Liver (tissue), 10 donors: ENCODE data around the gene EHBP1. TPM values are rescaled to one million over a fixed set of nuclear protein-coding genes. Genes with fewer than 3 reads are reported as not detected.

Experiments
- DNase-seq: peaks from one replicate; pipeline ENCODE4 v3.0.0-alpha.2; 2017; ENCODE audit warnings: low spot score
- H3K27ac ChIP-seq, 2 donors: one replicate each; pipeline ENCODE4 v1.7.0; 2013; ENCODE audit warnings: inconsistent platforms in 2 of 2, low read length in 2 of 2, control low read depth in 1 of 2, low read depth in 1 of 2, mild to moderate bottlenecking in 1 of 2
- H3K27me3 ChIP-seq, 4 donors: one replicate each; pipeline versions ENCODE4 v1.6.1 to v1.7.0; 2013; ENCODE audit warnings: low read length in 3 of 4, inconsistent platforms in 1 of 4, mild to moderate bottlenecking in 1 of 4, moderate library complexity in 1 of 4; ENCODE audit not compliant: control insufficient read depth in 4 of 4, insufficient read depth in 4 of 4
- H3K36me3 ChIP-seq, 4 donors: one replicate each; pipeline versions ENCODE4 v1.6.1 to v1.7.0; 2013; ENCODE audit warnings: low read length in 3 of 4, mild to moderate bottlenecking in 3 of 4, low read depth in 1 of 4, moderate library complexity in 1 of 4; ENCODE audit not compliant: control insufficient read depth in 4 of 4, insufficient read depth in 3 of 4
- H3K4me1 ChIP-seq, 4 donors: one replicate each; pipeline versions ENCODE4 v1.6.1 to v1.7.0; 2013; ENCODE audit warnings: low read length in 3 of 4, mild to moderate bottlenecking in 3 of 4, moderate library complexity in 1 of 4; ENCODE audit not compliant: control insufficient read depth in 4 of 4, insufficient read depth in 4 of 4
- H3K4me3 ChIP-seq, 3 donors: one replicate each; pipeline versions ENCODE4 v1.6.1 to v1.7.0; 2013; ENCODE audit warnings: low read length in 3 of 3, control low read depth in 1 of 3, low read depth in 1 of 3, mild to moderate bottlenecking in 1 of 3
- H3K9ac ChIP-seq, 2 donors: one replicate each; pipeline ENCODE4 v1.7.0; 2013; ENCODE audit warnings: low read length in 2 of 2, mild to moderate bottlenecking in 2 of 2, moderate library complexity in 2 of 2, control low read depth in 1 of 2, low read depth in 1 of 2
- H3K9me3 ChIP-seq, 4 donors: one replicate each; pipeline versions ENCODE4 v1.6.1 to v1.7.0; 2013; ENCODE audit warnings: low read length in 3 of 4; ENCODE audit not compliant: control insufficient read depth in 4 of 4
- FOXA2 ChIP-seq: IDR thresholded peaks from 2 replicates; pipeline ENCODE4 v1.6.1; 2016; ENCODE audit warnings: antibody characterized with exemption
- GABPA ChIP-seq, 2 donors: IDR thresholded peaks in 1 of 2; conservative IDR thresholded peaks in 1 of 2; 2 replicates each; pipeline ENCODE4 v1.6.1; 2016; ENCODE audit warnings: antibody characterized with exemption in 2 of 2, mild to moderate bottlenecking in 1 of 2, moderate library complexity in 1 of 2
- HNF4A ChIP-seq, 2 donors: conservative IDR thresholded peaks; 2 replicates each; pipeline ENCODE4 v1.6.1; 2016; ENCODE audit warnings: antibody characterized with exemption in 2 of 2, mild to moderate bottlenecking in 2 of 2
- RAD21 ChIP-seq, 2 donors: IDR thresholded peaks; 2 replicates each; pipeline ENCODE4 v1.6.1; 2016; ENCODE audit warnings: antibody characterized with exemption in 2 of 2, mild to moderate bottlenecking in 2 of 2
- SP1 ChIP-seq: IDR thresholded peaks from 2 replicates; pipeline ENCODE4 v1.6.1; 2018; ENCODE audit warnings: antibody characterized with exemption, mild to moderate bottlenecking
- TAF1 ChIP-seq: conservative IDR thresholded peaks from 2 replicates; pipeline ENCODE4 v1.6.1; 2016; ENCODE audit warnings: antibody characterized with exemption, mild to moderate bottlenecking
- WGBS: extraction: QIAGEN DNeasy Blood & Tissue Kit; methylation state at CpG from one replicate; pipeline ENCODE4 v1.1.7; 2013; 5-methylcytosine and 5-hydroxymethylcytosine counted together
- polyA plus RNA-seq, 2 donors: library from polyadenylated mRNA; stranded (reverse) in 1 of 2; unstranded in 1 of 2; fragments of 200-250 nt in 1 of 2; fragments of >200 nt in 1 of 2; fragmentation: Nextera tagmentation in 1 of 2; extraction: Ambion mirVana in 1 of 2; gene quantifications; one replicate each; pipeline versions ENCODE4 v1.2.1 to v1.2.3, GENCODE V29; 2013 to 2015
- small RNA-seq: library from RNA; depleted of rRNA; stranded (forward); fragments of <200 nt; gene quantifications from one replicate; pipeline ENCODE3, GENCODE V24; 2014
- total RNA-seq, 2 donors: library from RNA; depleted of rRNA; stranded (reverse); fragments of >200 nt; gene quantifications; one replicate each; pipeline ENCODE4 v1.2.3, GENCODE V29; 2014
- TF ChIP-seq, protein P1 (sequence below): IDR thresholded peaks from 2 replicates; pipeline ENCODE4 v1.6.1; 2016; ENCODE audit warnings: antibody characterized with exemption
- TF ChIP-seq, protein P2 (sequence below): IDR thresholded peaks from 2 replicates; pipeline ENCODE4 v1.6.1; 2016; ENCODE audit warnings: antibody characterized with exemption, mild to moderate bottlenecking
- donor health status: healthy.
- donor health status: healthy.
- donor health status: healthy.
- donor health status: healthy.
- donor health status: healthy.

Gene EHBP1
- total and polyA plus RNA-seq, 4 donors, result 16.6 to 85.8 (median 24.4) TPM

DNA sequence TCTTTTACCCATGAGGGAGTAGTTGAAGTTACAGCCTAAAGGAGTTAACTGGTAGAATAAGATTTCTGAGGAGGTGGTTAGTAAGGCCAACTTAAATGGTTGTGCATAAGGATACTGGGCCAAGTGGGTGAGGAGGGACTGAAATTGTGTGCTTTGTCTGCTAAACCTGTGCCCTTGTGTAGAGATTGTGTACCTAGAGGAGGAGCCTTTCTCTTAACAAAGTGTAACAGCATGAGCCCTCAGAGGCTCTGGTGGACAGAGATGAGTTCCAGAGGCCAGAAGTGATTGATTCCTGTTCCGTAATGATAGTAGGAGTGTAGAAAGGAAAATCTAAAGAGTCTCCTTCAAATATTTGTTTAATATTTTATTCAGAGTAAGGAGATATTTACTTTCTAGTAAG lies 388.0 kb downstream of the EHBP1 start:
- TF ChIP-seq, protein P1, sequence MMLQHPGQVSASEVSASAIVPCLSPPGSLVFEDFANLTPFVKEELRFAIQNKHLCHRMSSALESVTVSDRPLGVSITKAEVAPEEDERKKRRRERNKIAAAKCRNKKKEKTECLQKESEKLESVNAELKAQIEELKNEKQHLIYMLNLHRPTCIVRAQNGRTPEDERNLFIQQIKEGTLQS, result no peak
- no peak for TF ChIP-seq HNF4A (conservative IDR thresholded peaks at IDR 0.05)
- no peak for TF ChIP-seq FOXA2
- TF ChIP-seq GABPA (IDR thresholded peaks at IDR 0.05 in 1 of 2, conservative IDR thresholded peaks at IDR 0.05 in 1 of 2), result no peak
- no peak for TF ChIP-seq RAD21 (IDR thresholded peaks at IDR 0.05)
- no peak for TF ChIP-seq SP1
- TF ChIP-seq, protein P2, sequence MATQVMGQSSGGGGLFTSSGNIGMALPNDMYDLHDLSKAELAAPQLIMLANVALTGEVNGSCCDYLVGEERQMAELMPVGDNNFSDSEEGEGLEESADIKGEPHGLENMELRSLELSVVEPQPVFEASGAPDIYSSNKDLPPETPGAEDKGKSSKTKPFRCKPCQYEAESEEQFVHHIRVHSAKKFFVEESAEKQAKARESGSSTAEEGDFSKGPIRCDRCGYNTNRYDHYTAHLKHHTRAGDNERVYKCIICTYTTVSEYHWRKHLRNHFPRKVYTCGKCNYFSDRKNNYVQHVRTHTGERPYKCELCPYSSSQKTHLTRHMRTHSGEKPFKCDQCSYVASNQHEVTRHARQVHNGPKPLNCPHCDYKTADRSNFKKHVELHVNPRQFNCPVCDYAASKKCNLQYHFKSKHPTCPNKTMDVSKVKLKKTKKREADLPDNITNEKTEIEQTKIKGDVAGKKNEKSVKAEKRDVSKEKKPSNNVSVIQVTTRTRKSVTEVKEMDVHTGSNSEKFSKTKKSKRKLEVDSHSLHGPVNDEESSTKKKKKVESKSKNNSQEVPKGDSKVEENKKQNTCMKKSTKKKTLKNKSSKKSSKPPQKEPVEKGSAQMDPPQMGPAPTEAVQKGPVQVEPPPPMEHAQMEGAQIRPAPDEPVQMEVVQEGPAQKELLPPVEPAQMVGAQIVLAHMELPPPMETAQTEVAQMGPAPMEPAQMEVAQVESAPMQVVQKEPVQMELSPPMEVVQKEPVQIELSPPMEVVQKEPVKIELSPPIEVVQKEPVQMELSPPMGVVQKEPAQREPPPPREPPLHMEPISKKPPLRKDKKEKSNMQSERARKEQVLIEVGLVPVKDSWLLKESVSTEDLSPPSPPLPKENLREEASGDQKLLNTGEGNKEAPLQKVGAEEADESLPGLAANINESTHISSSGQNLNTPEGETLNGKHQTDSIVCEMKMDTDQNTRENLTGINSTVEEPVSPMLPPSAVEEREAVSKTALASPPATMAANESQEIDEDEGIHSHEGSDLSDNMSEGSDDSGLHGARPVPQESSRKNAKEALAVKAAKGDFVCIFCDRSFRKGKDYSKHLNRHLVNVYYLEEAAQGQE, result no peak
- no peak for TF ChIP-seq TAF1
- no peaks in the 10 kb centered on the region for H3K36me3 ChIP-seq
- DNase-seq, result no peak
- no peak overlapping the region for H3K9ac ChIP-seq
- H3K27ac ChIP-seq, result no peak overlapping the region
- H3K27me3 ChIP-seq, result no peaks in the 10 kb centered on the region
- no peak overlapping the region for H3K4me3 ChIP-seq
- H3K9me3 ChIP-seq, result no peaks in the 10 kb centered on the region
- WGBS, result 89% methylated on average over 1 of the region's 1 CpG
- H3K4me1 ChIP-seq, result no peaks in the 10 kb centered on the region

Small RNAs within 50 kb of the gene (small RNA-seq; reads per million reads assigned to genes)
- not detected for gene RF00019

Other genes with a start within 250 kb of the EHBP1 start
- 1 to 10 TPM in 1 of 2 donors, under 1 TPM in 1; 0.70 to 1.9 TPM for gene TMEM17, start 199.5 kb upstream of the EHBP1 start, total RNA-seq
- gene TMEM17, start 199.5 kb upstream of the EHBP1 start, polyA plus RNA-seq, result 1 to 10 TPM in 1 of 2 donors, under 1 TPM in 1; 0.73 to 1.8 TPM